GM12865 (cell line): Measurements from ENCODE around the gene HAVCR1.
A peak's percentile ranks its signal among the peaks of the same experiment; 100 is the strongest.
"Not testable (repeated sequence)": the region's sequence is repeated elsewhere in the genome, so short reads cannot be mapped to it uniquely, and the experiment has no call there.

Source experiments
- DNase-seq: peaks from one replicate; pipeline ENCODE4 v3.0.0; 2010; ENCODE audit warnings: low read depth
- H3K4me3 ChIP-seq: 2 replicates; pipeline ENCODE4 v1.5.1; 2011; ENCODE audit warnings: mild to moderate bottlenecking, low read depth, low read length, control low read depth
- CTCF ChIP-seq: IDR thresholded peaks from 2 replicates; pipeline ENCODE4 v1.5.1; 2011; ENCODE audit warnings: low read length, control low read depth, low read depth, inconsistent platforms; ENCODE audit not compliant: insufficient read depth; ENCODE audit errors: missing control alignments

HAVCR1 gene

GRCh38 chr5:157033071-157033583 lies 25.8 kb downstream of the HAVCR1 start:
- DNase-seq, result no peak
- TF ChIP-seq CTCF, result no peak

GRCh38 chr5:157030692-157031091 lies 28.2 kb downstream of the HAVCR1 start:
- no peak overlapping the region for H3K4me3 ChIP-seq
- DNase-seq, result no peak
- no peak for TF ChIP-seq CTCF

More at GRCh38 chr5:157033071-157033583, 25.8 kb downstream of the HAVCR1 start:
- H3K4me3 ChIP-seq, result no peak overlapping the region

GRCh38 chr5:157029457-157029856 lies 29.5 kb downstream of the HAVCR1 start:
- DNase-seq, result peak; percentile 26
- TF ChIP-seq CTCF, result no peak
- H3K4me3 ChIP-seq, result no peak overlapping the region

- H3K4me3 ChIP-seq, result not testable (repeated sequence)
- DNase-seq, result peak; percentile 80
Observed at GRCh38 chr5:157027663-157028062, 31.3 kb downstream of the HAVCR1 start.

- H3K4me3 ChIP-seq, result no peak overlapping the region
- DNase-seq, result peak; percentile 56
- TF ChIP-seq CTCF, result peak; percentile 72
Observed at GRCh38 chr5:157026789-157027424, 32.0 kb downstream of the HAVCR1 start.

- peak; percentile 66 for DNase-seq
- no peak for TF ChIP-seq CTCF
- H3K4me3 ChIP-seq, result no peak overlapping the region
Observed at GRCh38 chr5:157025093-157025698, 33.7 kb downstream of the HAVCR1 start.

GRCh38 chr5:157024208-157024959 lies 34.5 kb downstream of the HAVCR1 start:
- TF ChIP-seq CTCF, result no peak
- no peak for DNase-seq
- no peak overlapping the region for H3K4me3 ChIP-seq
